ENCODE results near the gene TDRD3.

TDRD3 gene

GRCh38 chr13:60435762-60436374, 38.8 kb downstream of the TDRD3 start:
- peaks cover 3% of the 10 kb centered on the region for H3K4me1 ChIP-seq (ENCODE audit: insufficient read depth, low read length)
- H3K9me3 ChIP-seq (ENCODE audit: low read length), result peaks cover 2% of the 10 kb centered on the region
- no peak overlapping the region for H3K4me3 ChIP-seq (ENCODE audit: low read length)
- H3K36me3 ChIP-seq (ENCODE audit: insufficient read depth, low read length), result no peaks in the 10 kb centered on the region
- no peak overlapping the region for H2AFZ ChIP-seq (ENCODE audit: low read depth, low read length)
- no peaks in the 10 kb centered on the region for H3K27me3 ChIP-seq (ENCODE audit: insufficient read depth, low read length)

DNA sequence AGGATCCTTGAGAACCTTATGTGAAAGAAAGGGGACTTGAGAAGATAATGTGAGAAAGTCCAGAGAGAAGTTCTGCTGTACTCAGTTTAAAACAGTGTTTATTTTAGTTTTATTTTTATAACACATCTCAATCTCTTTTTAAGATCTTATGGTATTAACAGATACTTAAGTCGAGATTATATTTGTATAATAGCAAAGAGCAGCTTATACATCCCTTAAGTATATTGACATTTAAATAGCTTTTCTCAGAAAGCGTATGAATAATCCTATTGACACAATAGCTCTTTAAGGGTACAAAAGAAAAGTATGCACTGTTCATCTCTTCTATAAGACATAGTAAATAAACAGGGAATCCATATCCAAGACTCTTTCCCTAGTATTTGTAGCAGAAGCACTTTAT, 42.2 kb downstream of the TDRD3 start:
- H3K4me3 ChIP-seq (ENCODE audit: low read length), result no peak overlapping the region
- H3K36me3 ChIP-seq (ENCODE audit: insufficient read depth, low read length), result no peaks in the 10 kb centered on the region

DNA sequence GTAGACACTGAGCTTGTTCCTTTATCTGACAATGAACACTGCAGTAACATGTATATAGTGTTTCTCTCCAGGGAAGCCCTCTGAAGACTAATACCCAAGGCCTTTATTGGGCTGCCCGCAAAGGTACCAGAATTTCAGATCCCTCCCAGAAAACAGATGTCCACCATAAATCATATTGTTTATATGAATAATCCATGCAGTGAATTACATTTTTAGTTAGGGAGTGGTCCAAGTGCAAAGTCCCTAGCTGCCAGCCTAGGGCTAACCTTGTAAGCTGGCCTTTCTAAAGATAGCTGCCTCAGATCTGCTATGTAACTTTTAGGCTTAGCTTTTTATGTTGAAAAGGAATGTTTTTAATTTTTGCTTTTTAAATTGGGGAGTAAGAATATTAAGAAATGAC, 44.7 kb downstream of the TDRD3 start:
- no peaks in the 10 kb centered on the region for H3K9me3 ChIP-seq (ENCODE audit: low read length)
- H3K4me3 ChIP-seq (ENCODE audit: low read length), result no peak overlapping the region
- H2AFZ ChIP-seq (ENCODE audit: low read depth, low read length), result no peak overlapping the region
- peaks cover 3% of the 10 kb centered on the region for H3K4me1 ChIP-seq (ENCODE audit: insufficient read depth, low read length)
- H3K27me3 ChIP-seq (ENCODE audit: insufficient read depth, low read length), result no peaks in the 10 kb centered on the region
- H3K36me3 ChIP-seq (ENCODE audit: insufficient read depth, low read length), result peaks cover 2% of the 10 kb centered on the region

More for the DNA sequence above, 42.2 kb downstream of the TDRD3 start:
- H3K4me1 ChIP-seq (ENCODE audit: insufficient read depth, low read length), result peaks cover 3% of the 10 kb centered on the region
- peaks cover 2% of the 10 kb centered on the region for H3K9me3 ChIP-seq (ENCODE audit: low read length)
- no peaks in the 10 kb centered on the region for H3K27me3 ChIP-seq (ENCODE audit: insufficient read depth, low read length)
- H2AFZ ChIP-seq (ENCODE audit: low read depth, low read length), result no peak overlapping the region

- H2AFZ ChIP-seq (ENCODE audit: low read depth, low read length), result no peak overlapping the region
- no peaks in the 10 kb centered on the region for H3K27me3 ChIP-seq (ENCODE audit: insufficient read depth, low read length)
Measured at GRCh38 chr13:60448907-60449510, 52.0 kb downstream of the TDRD3 start.

GRCh38 chr13:60453490-60453889, 56.5 kb downstream of the TDRD3 start:
- Histone ChIP-seq H3K4me1 (ENCODE audit: insufficient read depth, low read length) (no peaks in the 10 kb centered on the region), H3K9me3 (ENCODE audit: low read length) (no peaks in the 10 kb centered on the region), H2AFZ (ENCODE audit: low read depth, low read length) (no peak overlapping the region), H3K36me3 (ENCODE audit: insufficient read depth, low read length) (no peaks in the 10 kb centered on the region), H3K4me3 (ENCODE audit: low read length) (no peak overlapping the region), H3K27me3 (ENCODE audit: insufficient read depth, low read length) (no peaks in the 10 kb centered on the region)

More at GRCh38 chr13:60448907-60449510, 52.0 kb downstream of the TDRD3 start:
- H3K4me1 ChIP-seq (ENCODE audit: insufficient read depth, low read length), result no peaks in the 10 kb centered on the region
- no peak overlapping the region for H3K4me3 ChIP-seq (ENCODE audit: low read length)
- no peaks in the 10 kb centered on the region for H3K9me3 ChIP-seq (ENCODE audit: low read length)
- H3K36me3 ChIP-seq (ENCODE audit: insufficient read depth, low read length), result peaks cover 2% of the 10 kb centered on the region

GRCh38 chr13:60454425-60454824, 57.4 kb downstream of the TDRD3 start:
- Histone ChIP-seq H3K27me3 (ENCODE audit: insufficient read depth, low read length) (no peaks in the 10 kb centered on the region), H2AFZ (ENCODE audit: low read depth, low read length) (no peak overlapping the region), H3K36me3 (ENCODE audit: insufficient read depth, low read length) (no peaks in the 10 kb centered on the region), H3K4me3 (ENCODE audit: low read length) (no peak overlapping the region), H3K4me1 (ENCODE audit: insufficient read depth, low read length) (no peaks in the 10 kb centered on the region), H3K9me3 (ENCODE audit: low read length) (no peaks in the 10 kb centered on the region)

- Histone ChIP-seq H3K4me3 (ENCODE audit: low read length) (no peak overlapping the region), H2AFZ (ENCODE audit: low read depth, low read length) (no peak overlapping the region), H3K9me3 (ENCODE audit: low read length) (peaks cover 1% of the 10 kb centered on the region), H3K27me3 (ENCODE audit: insufficient read depth, low read length) (no peaks in the 10 kb centered on the region), H3K4me1 (ENCODE audit: insufficient read depth, low read length) (no peaks in the 10 kb centered on the region), H3K36me3 (ENCODE audit: insufficient read depth, low read length) (peaks cover 19% of the 10 kb centered on the region)
Measured at GRCh38 chr13:60463787-60464186, 66.8 kb downstream of the TDRD3 start.

DNA sequence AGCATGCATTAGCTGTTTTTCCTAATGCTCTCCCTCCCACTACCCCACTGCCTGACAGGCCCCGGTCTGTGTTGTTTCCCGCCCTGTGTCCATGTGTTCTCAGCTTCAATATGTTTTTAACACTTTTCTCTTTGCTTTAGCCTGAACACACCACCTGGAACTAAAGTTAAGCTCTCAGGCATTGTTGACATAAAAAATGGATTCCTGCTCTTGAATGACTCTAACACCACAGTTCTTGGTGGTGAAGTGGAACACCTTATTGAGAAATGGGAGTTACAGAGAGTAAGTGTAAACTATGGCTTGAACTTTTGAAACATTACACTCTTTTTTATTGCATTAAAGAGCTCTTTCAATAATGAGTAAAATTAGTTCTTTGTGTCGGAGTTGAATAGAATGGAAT, 70.1 kb downstream of the TDRD3 start:
- Histone ChIP-seq H3K36me3 (ENCODE audit: insufficient read depth, low read length) (peaks cover 9% of the 10 kb centered on the region), H3K27me3 (ENCODE audit: insufficient read depth, low read length) (no peaks in the 10 kb centered on the region)

GRCh38 chr13:60479273-60479672, 82.3 kb downstream of the TDRD3 start:
- no peaks in the 10 kb centered on the region for H3K27me3 ChIP-seq (ENCODE audit: insufficient read depth, low read length)

More for the DNA sequence above, 70.1 kb downstream of the TDRD3 start:
- Histone ChIP-seq H2AFZ (ENCODE audit: low read depth, low read length) (no peak overlapping the region), H3K4me3 (ENCODE audit: low read length) (no peak overlapping the region), H3K4me1 (ENCODE audit: insufficient read depth, low read length) (no peaks in the 10 kb centered on the region), H3K9me3 (ENCODE audit: low read length) (peaks cover 1% of the 10 kb centered on the region)

DNA sequence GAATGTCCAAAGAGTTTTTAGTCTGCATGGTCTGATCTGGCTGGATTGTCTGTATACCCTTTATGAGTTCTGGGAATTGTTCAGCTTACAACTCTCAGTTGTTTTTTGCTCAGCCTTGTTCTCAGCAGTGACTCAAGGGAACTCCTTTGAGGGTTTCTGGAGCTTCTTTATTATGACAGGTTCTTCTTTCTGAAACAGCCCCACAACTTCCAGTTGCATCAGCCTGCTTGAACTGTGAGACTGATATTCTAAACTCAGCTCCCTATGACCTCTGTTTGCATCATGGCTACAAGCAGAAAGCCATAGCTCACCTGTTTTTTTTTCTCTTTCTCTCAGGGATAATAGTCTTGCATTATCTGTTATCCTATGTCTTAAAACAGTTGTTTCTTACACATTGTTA, 85.0 kb downstream of the TDRD3 start:
- H3K9me3 ChIP-seq (ENCODE audit: low read length), result peaks cover 10% of the 10 kb centered on the region
- no peak overlapping the region for H2AFZ ChIP-seq (ENCODE audit: low read depth, low read length)
- peaks cover 7% of the 10 kb centered on the region for H3K36me3 ChIP-seq (ENCODE audit: insufficient read depth, low read length)
- no peaks in the 10 kb centered on the region for H3K4me1 ChIP-seq (ENCODE audit: insufficient read depth, low read length)
- H3K4me3 ChIP-seq (ENCODE audit: low read length), result no peak overlapping the region
- no peaks in the 10 kb centered on the region for H3K27me3 ChIP-seq (ENCODE audit: insufficient read depth, low read length)

More at GRCh38 chr13:60479273-60479672, 82.3 kb downstream of the TDRD3 start:
- Histone ChIP-seq H3K4me3 (ENCODE audit: low read length) (no peak overlapping the region), H3K9me3 (ENCODE audit: low read length) (peaks cover 11% of the 10 kb centered on the region), H2AFZ (ENCODE audit: low read depth, low read length) (no peak overlapping the region), H3K36me3 (ENCODE audit: insufficient read depth, low read length) (no peaks in the 10 kb centered on the region), H3K4me1 (ENCODE audit: insufficient read depth, low read length) (no peaks in the 10 kb centered on the region)

GRCh38 chr13:60484865-60485264, 87.8 kb downstream of the TDRD3 start:
- H3K9me3 ChIP-seq (ENCODE audit: low read length), result peaks cover 10% of the 10 kb centered on the region
- H3K4me1 ChIP-seq (ENCODE audit: insufficient read depth, low read length), result no peaks in the 10 kb centered on the region
- no peaks in the 10 kb centered on the region for H3K27me3 ChIP-seq (ENCODE audit: insufficient read depth, low read length)
- no peak overlapping the region for H2AFZ ChIP-seq (ENCODE audit: low read depth, low read length)
- peaks cover 16% of the 10 kb centered on the region for H3K36me3 ChIP-seq (ENCODE audit: insufficient read depth, low read length)
- no peak overlapping the region for H3K4me3 ChIP-seq (ENCODE audit: low read length)

GRCh38 chr13:60491531-60491930, 94.5 kb downstream of the TDRD3 start:
- Histone ChIP-seq H3K4me1 (ENCODE audit: insufficient read depth, low read length) (no peaks in the 10 kb centered on the region), H2AFZ (ENCODE audit: low read depth, low read length) (no peak overlapping the region), H3K4me3 (ENCODE audit: low read length) (no peak overlapping the region), H3K9me3 (ENCODE audit: low read length) (peaks cover 17% of the 10 kb centered on the region), H3K27me3 (ENCODE audit: insufficient read depth, low read length) (no peaks in the 10 kb centered on the region), H3K36me3 (ENCODE audit: insufficient read depth, low read length) (peaks cover 22% of the 10 kb centered on the region)

- H3K27me3 ChIP-seq (ENCODE audit: insufficient read depth, low read length), result no peaks in the 10 kb centered on the region
- H3K4me1 ChIP-seq (ENCODE audit: insufficient read depth, low read length), result no peaks in the 10 kb centered on the region
- peaks cover 21% of the 10 kb centered on the region for H3K9me3 ChIP-seq (ENCODE audit: low read length)
- H3K4me3 ChIP-seq (ENCODE audit: low read length), result no peak overlapping the region
- no peak overlapping the region for H2AFZ ChIP-seq (ENCODE audit: low read depth, low read length)
- peaks cover 20% of the 10 kb centered on the region for H3K36me3 ChIP-seq (ENCODE audit: insufficient read depth, low read length)
Measured at GRCh38 chr13:60492187-60492586, 95.2 kb downstream of the TDRD3 start.

DNA sequence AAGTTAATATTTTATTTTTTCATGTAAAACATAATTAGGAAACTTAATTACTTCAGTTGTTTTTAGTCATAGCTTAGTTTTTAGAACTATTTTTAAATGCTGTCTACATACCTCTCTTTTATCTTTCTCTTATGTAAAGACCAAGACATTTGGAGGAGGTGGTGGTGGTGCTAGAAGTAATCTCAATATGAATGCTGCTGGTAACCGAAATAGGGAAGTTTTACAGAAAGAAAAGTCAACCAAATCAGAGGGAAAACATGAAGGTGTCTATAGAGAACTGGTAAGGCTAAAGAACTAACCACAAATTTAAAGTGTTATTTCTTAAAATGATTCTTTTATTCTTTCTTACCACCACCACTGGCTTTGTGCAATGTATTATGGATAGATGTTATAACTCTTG, 97.3 kb downstream of the TDRD3 start:
- H3K9me3 ChIP-seq (ENCODE audit: low read length), result peaks cover 26% of the 10 kb centered on the region
- no peak overlapping the region for H2AFZ ChIP-seq (ENCODE audit: low read depth, low read length)

More for the DNA sequence above, 97.3 kb downstream of the TDRD3 start:
- no peaks in the 10 kb centered on the region for H3K27me3 ChIP-seq (ENCODE audit: insufficient read depth, low read length)
- H3K4me3 ChIP-seq (ENCODE audit: low read length), result no peak overlapping the region
- H3K4me1 ChIP-seq (ENCODE audit: insufficient read depth, low read length), result no peaks in the 10 kb centered on the region
- H3K36me3 ChIP-seq (ENCODE audit: insufficient read depth, low read length), result peaks cover 11% of the 10 kb centered on the region

Data from neuron (in vitro differentiated cells).